CD4-positive, alpha-beta T cell (primary cell): Measurements from ENCODE around the gene WDR90. TPM values are rescaled to one million over a fixed set of nuclear protein-coding genes. Genes with fewer than 3 reads are reported as not detected.

Experiments used
- ATAC-seq: fragments of 200-7000 bp; cut with Tn5 transposase; one replicate; pipeline ENCODE4 v1.10.0; 2022; ENCODE audit warnings: mild to moderate bottlenecking; ENCODE audit not compliant: poor library complexity
- CTCF ChIA-PET: fragments of 350-600 bp; sonication (Branson Sonifier 250); formaldehyde crosslinking; loops from one replicate; lab custom pipeline; 2021; ENCODE audit warnings: antibody characterized with exemption, inconsistent platforms; lab: Charles Lee
- POLR2A ChIA-PET: fragments of 350-600 bp; sonication (Branson Sonifier 250); formaldehyde crosslinking; loops from one replicate; lab custom pipeline; 2021; ENCODE audit warnings: antibody characterized with exemption, inconsistent platforms; lab: Charles Lee
- DNase-seq, 14 experiments: peaks; one replicate each; pipeline ENCODE4 v3.0.0-alpha.2; 2013 to 2020; ENCODE audit warnings: mixed read lengths in 2 of 14
- H3K27ac ChIP-seq, 2 donors: one replicate each; pipeline versions ENCODE4 v1.5.1 to v1.7.0; 2013; ENCODE audit warnings: low read length in 2 of 2, low read depth in 1 of 2, mild to moderate bottlenecking in 1 of 2
- H3K27me3 ChIP-seq, 2 experiments: 1 replicate in 1 of 2; 2 replicates in 1 of 2; pipeline versions ENCODE4 v1.6.1 to v1.7.0; 2013; ENCODE audit warnings: low read length in 2 of 2, control low read depth in 1 of 2, mild to moderate bottlenecking in 1 of 2, moderate library complexity in 1 of 2; ENCODE audit not compliant: insufficient read depth in 2 of 2, control insufficient read depth in 1 of 2
- H3K36me3 ChIP-seq: one replicate; pipeline ENCODE4 v1.6.1; 2013; ENCODE audit warnings: low read length, control low read depth; ENCODE audit not compliant: insufficient read depth
- H3K4me1 ChIP-seq: one replicate; pipeline ENCODE4 v1.6.1; 2013; ENCODE audit warnings: low read length, control low read depth; ENCODE audit not compliant: insufficient read depth
- H3K4me3 ChIP-seq: one replicate; pipeline ENCODE4 v1.5.1; 2013; ENCODE audit warnings: mild to moderate bottlenecking, low read length, moderate library complexity
- H3K9me3 ChIP-seq, 2 experiments: 1 replicate in 1 of 2; 2 replicates in 1 of 2; pipeline versions ENCODE4 v1.6.1 to v1.7.0; 2013; ENCODE audit warnings: low read length in 2 of 2, mild to moderate bottlenecking in 2 of 2, control low read depth in 1 of 2, moderate library complexity in 1 of 2; ENCODE audit not compliant: control insufficient read depth in 1 of 2, insufficient read depth in 1 of 2
- H3K27ac Mint-ChIP-seq: one replicate; pipeline ENCODE4 v1.8.0; 2020; ENCODE audit warnings: mixed read lengths
- H3K27me3 Mint-ChIP-seq: one replicate; pipeline ENCODE4 v1.8.0; 2021; ENCODE audit warnings: mixed read lengths
- H3K36me3 Mint-ChIP-seq: one replicate; pipeline ENCODE4 v1.8.0; 2021; ENCODE audit warnings: low read depth, mixed read lengths
- H3K4me1 Mint-ChIP-seq: one replicate; pipeline ENCODE4 v1.8.0; 2021; ENCODE audit warnings: low read depth, mixed read lengths
- H3K4me3 Mint-ChIP-seq: one replicate; pipeline ENCODE4 v1.8.0; 2020; ENCODE audit warnings: mild to moderate bottlenecking, mixed read lengths
- H3K9me3 Mint-ChIP-seq: one replicate; pipeline ENCODE4 v1.8.0; 2020; ENCODE audit warnings: mixed read lengths
- CTCF ChIP-seq: fragments of 200-600 bp; IDR thresholded peaks from one replicate; pipeline ENCODE4 v1.8.0; 2022; ENCODE audit warnings: antibody characterized with exemption, mild to moderate bottlenecking
- intact Hi-C, 2 experiments: fragments of 100-400 bp; cut with DNase I in 1 of 2; cut with micrococcal nuclease in 1 of 2; formaldehyde crosslinking; loops; one replicate each; pipeline versions ENCODE4 v1.15.1 to v1.9.0; 2023 to 2025; cut with DNase I, micrococcal nuclease
- total RNA-seq, 174 experiments: library from RNA in 2 of 174; stranded (reverse) in 2 of 174; gene quantifications; one replicate each; pipeline ENCODE4 v1.2.3 and lab custom pipeline; 2021 to 2026

The WDR90 gene
- total RNA-seq, 2 experiments from 2014 or later = 8.1 to 10.3 TPM

DNA sequence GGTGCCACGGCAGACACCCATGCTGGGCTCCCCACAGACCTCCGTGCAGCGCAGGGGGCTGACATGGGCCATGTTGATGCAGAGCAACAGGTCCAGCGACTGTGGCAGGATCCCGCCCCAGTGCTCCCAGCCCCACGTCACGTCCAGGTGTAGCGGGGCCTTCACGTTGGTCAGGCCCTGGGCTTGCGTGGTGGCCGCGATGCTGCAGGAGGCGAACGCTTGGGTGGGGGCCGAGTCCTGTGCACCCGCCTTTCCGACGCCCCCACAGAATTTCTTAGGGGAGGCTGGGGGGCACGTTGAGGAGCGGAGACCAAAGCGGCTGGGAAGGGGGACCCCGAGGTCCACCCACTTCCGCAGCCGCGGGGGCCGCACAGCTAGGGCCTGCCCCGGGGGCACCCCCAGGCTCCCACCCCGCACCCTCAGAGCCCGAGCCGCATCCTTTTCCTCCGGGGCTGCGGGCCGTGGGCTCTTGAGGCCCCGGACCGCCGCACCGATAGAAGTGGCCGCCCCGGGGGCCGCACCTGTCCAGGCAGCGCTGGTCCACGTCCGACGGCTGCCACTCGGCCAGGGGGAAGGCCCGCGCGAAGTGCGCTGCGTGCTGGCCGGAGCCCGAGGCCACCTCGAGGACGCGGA is 13.5 kb upstream of the WDR90 start:
- no peak for ATAC-seq
- Mint-ChIP-seq H3K9me3 (no peaks in the 10 kb centered on the region), H3K4me1 (peaks cover 8% of the 10 kb centered on the region), H3K27ac (peak overlapping the region; percentile 100), H3K4me3 (peak overlapping the region; percentile 45), H3K27me3 (peaks cover 6% of the 10 kb centered on the region), H3K36me3 (peaks cover 9% of the 10 kb centered on the region)
- H3K27me3 ChIP-seq = no peaks in the 10 kb centered on the region
- H3K4me1 ChIP-seq = peaks cover 37% of the 10 kb centered on the region
- TF ChIP-seq CTCF = no peak
- peak in 2 of 14 experiments; percentile 36 to 57 for DNase-seq
- H3K9me3 ChIP-seq = peaks cover 0 to 10% of the 10 kb centered on the region in 2 experiments
- H3K36me3 ChIP-seq = no peaks in the 10 kb centered on the region
- CTCF ChIA-PET = interaction anchor here (1.3 to 1.5 kb wide), 4 partner anchors 12 to 108 kb away, joined by 3 to 6 read pairs (median 4); partner anchors contain the start of genes CAPN15 and WDR90
- intact Hi-C loops = loop anchor here (1.0 to 2.0 kb wide), 5 partner anchors 46 to 108 kb away; partner anchors contain the start of genes CAPN15 (in 1 of the 2), JMJD8 (in 1 of the 2) and PIGQ (in 1 of the 2)
- peak overlapping the region; percentile 73 for H3K4me3 ChIP-seq
- H3K27ac ChIP-seq = peak overlapping the region in 1 of 2 donors; percentile 82
- POLR2A ChIA-PET = interaction anchor here (1.0 to 3.0 kb wide), 20 partner anchors 12 to 1571 kb away, joined by 3 to 18 read pairs (median 4); partner anchors contain the start of genes ANTKMT, CAPN15, DECR2 and FAM234A

GRCh38 chr16:636206-637080 is 12.7 kb upstream of the WDR90 start, which contains the start of gene METTL26:
TSS of gene METTL26 (minus strand) at chr16:636305. CDS start at chr16:636290, 15 bp downstream.
- CTCF ChIA-PET = interaction anchor here (0.7 to 1.5 kb wide), 6 partner anchors 12 to 284 kb away, joined by 3 to 6 read pairs (median 4); partner anchors contain the start of genes AXIN1, CAPN15 and WDR90
- peaks cover 0 to 10% of the 10 kb centered on the region in 2 experiments for H3K9me3 ChIP-seq
- peak within 1 kb of the TSS; percentile 99 for H3K4me3 Mint-ChIP-seq

More at GRCh38 chr16:636206-637080, 12.7 kb upstream of the WDR90 start, which contains the start of gene METTL26:
- peaks cover 8% of the 10 kb centered on the region for H3K4me1 Mint-ChIP-seq
- TF ChIP-seq CTCF = no peak
- DNase-seq = peak; percentile 88 to 97 (median 92)
- no peaks in the 10 kb centered on the region for H3K27me3 ChIP-seq
- H3K27ac Mint-ChIP-seq = peak within 1 kb of the TSS; percentile 100
- peaks cover 38% of the 10 kb centered on the region for H3K4me1 ChIP-seq
- no peaks in the 10 kb centered on the region for H3K36me3 ChIP-seq
- peaks cover 9% of the 10 kb centered on the region for H3K36me3 Mint-ChIP-seq
- H3K9me3 Mint-ChIP-seq = no peaks in the 10 kb centered on the region
- intact Hi-C loops = loop anchor here (1.0 to 2.0 kb wide), 5 partner anchors 47 to 109 kb away; partner anchors contain the start of genes CAPN15 (in 1 of the 2), JMJD8 (in 1 of the 2) and PIGQ (in 1 of the 2)
- peak within 1 kb of the TSS; percentile 82 to 86 for H3K27ac ChIP-seq
- ATAC-seq = peak; percentile 85
- H3K27me3 Mint-ChIP-seq = peaks cover 6% of the 10 kb centered on the region
- POLR2A ChIA-PET = interaction anchor here (0.8 to 3.0 kb wide), 25 partner anchors 9 to 1570 kb away, joined by 3 to 18 read pairs (median 3); partner anchors contain the start of genes ANTKMT, CAPN15, CHTF18 and DECR2
- peak within 1 kb of the TSS; percentile 73 for H3K4me3 ChIP-seq
